ENCODE measurements around the gene HTRA3.

The HTRA3 gene

DNA sequence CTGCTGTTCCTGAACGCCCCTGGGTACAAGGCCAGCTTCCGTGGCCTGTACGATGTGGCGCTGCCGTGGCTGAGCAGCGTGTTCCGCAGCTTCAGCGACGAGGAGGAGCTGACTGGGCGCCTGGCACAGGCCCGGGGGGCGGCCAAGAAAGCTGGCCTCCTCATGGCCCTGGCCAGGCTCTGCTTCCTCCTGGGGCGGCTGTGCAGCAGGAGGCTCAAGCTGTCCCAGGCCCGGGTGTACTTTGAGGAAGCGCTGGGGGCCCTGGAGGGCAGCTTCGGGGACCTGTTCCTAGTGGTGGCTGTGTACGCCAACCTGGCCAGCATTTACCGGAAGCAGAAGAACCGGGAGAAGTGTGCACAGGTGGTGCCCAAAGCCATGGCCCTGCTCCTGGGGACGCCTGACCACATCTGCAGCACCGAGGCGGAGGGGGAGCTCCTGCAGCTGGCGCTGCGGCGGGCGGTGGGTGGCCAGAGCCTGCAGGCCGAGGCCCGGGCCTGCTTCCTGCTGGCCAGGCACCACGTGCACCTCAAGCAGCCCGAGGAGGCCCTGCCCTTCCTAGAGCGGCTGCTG is 42.3 kb upstream of the HTRA3 start:
- Histone ChIP-seq H3K9ac (ENCODE audit: low read depth in 1 of 2, low read length in 2 of 2) (no peak overlapping the region), H3K36me3 (ENCODE audit: control insufficient read depth in 2 of 2, insufficient read depth in 2 of 2, low read length in 2 of 2) (peaks cover 11 to 12% of the 10 kb centered on the region in 2 donors), H3K9me3 (ENCODE audit: control insufficient read depth in 2 of 2, low read length in 2 of 2) (no peaks in the 10 kb centered on the region), H3K4me3 (ENCODE audit: low read length in 2 of 2) (no peak overlapping the region), H3K27me3 (ENCODE audit: control insufficient read depth in 2 of 2, insufficient read depth in 2 of 2, low read length in 2 of 2) (no peaks in the 10 kb centered on the region), H3K4me1 (ENCODE audit: control insufficient read depth in 2 of 2, insufficient read depth in 2 of 2, low read length in 2 of 2) (peaks cover 8 to 10% of the 10 kb centered on the region in 2 donors), H3K27ac (ENCODE audit: low read depth in 2 of 2, low read length in 2 of 2) (no peak overlapping the region)

DNA sequence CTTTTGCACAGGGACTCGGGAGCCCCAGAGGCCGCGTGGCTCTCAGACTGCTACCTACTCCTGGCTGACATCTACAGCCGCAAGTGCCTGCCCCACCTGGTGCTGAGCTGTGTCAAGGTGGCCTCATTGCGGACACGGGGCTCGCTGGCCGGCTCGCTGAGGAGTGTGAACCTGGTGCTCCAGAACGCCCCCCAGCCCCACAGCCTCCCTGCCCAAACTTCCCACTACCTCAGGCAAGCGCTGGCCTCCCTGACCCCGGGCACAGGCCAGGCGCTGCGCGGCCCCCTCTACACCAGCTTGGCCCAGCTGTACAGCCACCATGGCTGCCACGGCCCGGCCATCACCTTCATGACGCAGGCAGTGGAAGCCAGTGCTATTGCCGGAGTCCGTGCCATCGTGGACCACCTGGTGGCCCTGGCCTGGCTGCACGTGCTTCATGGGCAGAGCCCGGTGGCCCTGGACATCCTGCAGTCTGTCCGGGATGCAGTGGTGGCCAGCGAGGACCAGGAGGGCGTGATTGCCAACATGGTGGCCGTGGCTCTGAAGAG is 41.7 kb upstream of the HTRA3 start:
- Histone ChIP-seq H3K4me3 (ENCODE audit: low read length in 2 of 2) (no peak overlapping the region), H3K27me3 (ENCODE audit: control insufficient read depth in 2 of 2, insufficient read depth in 2 of 2, low read length in 2 of 2) (no peaks in the 10 kb centered on the region), H3K36me3 (ENCODE audit: control insufficient read depth in 2 of 2, insufficient read depth in 2 of 2, low read length in 2 of 2) (peaks cover 11 to 15% of the 10 kb centered on the region in 2 donors), H3K27ac (ENCODE audit: low read depth in 2 of 2, low read length in 2 of 2) (peak overlapping the region in 1 of 2 donors; percentile 32), H3K9ac (ENCODE audit: low read depth in 1 of 2, low read length in 2 of 2) (no peak overlapping the region), H3K9me3 (ENCODE audit: control insufficient read depth in 2 of 2, low read length in 2 of 2) (no peaks in the 10 kb centered on the region), H3K4me1 (ENCODE audit: control insufficient read depth in 2 of 2, insufficient read depth in 2 of 2, low read length in 2 of 2) (peaks cover 8 to 10% of the 10 kb centered on the region in 2 donors)

DNA sequence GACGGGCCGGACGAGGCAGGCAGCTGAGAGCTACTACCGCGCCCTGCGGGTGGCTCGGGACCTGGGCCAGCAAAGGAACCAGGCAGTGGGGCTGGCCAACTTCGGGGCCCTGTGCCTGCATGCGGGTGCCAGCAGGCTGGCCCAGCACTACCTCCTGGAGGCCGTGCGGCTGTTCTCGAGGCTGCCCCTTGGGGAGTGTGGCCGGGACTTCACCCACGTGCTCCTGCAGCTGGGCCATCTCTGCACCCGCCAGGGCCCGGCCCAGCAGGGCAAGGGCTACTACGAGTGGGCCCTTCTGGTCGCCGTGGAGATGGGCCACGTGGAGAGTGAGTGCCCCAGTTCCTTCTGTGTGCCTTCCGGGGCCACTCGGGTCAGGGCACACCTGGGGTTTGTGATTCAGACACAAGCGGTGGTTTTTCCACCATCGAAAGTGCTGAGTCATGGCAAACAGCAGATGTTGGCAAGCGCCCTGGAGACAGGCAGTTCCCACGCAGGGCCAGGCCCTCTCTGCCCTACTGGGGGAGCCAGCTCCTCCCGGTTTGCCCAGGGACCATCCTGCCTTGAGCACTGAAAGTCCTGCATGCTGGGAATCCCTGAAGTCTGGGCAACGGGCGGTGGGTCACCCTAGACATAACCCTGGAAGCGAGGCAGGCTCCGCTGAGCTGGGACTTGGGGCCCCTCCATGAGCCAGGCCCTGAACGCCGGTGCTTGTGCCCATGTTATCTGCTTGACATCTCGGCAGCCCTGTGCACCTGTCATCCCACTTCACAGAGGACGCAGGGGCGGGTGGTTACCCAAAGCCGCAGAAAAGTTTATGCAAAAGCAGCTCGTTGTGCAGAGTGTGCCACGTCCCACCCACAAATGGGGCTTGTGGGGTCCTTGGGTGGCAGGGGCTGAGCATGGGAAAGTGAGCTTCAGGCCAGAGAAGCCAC is 41.0 kb upstream of the HTRA3 start:
- peaks cover 16 to 17% of the 10 kb centered on the region in 2 donors for H3K36me3 ChIP-seq (ENCODE audit: control insufficient read depth in 2 of 2, insufficient read depth in 2 of 2, low read length in 2 of 2)
- H3K4me3 ChIP-seq (ENCODE audit: low read length in 2 of 2): no peak overlapping the region
- no peaks in the 10 kb centered on the region for H3K9me3 ChIP-seq (ENCODE audit: control insufficient read depth in 2 of 2, low read length in 2 of 2)
- peaks cover 8 to 10% of the 10 kb centered on the region in 2 donors for H3K4me1 ChIP-seq (ENCODE audit: control insufficient read depth in 2 of 2, insufficient read depth in 2 of 2, low read length in 2 of 2)
- no peaks in the 10 kb centered on the region for H3K27me3 ChIP-seq (ENCODE audit: control insufficient read depth in 2 of 2, insufficient read depth in 2 of 2, low read length in 2 of 2)
- H3K9ac ChIP-seq (ENCODE audit: low read depth in 1 of 2, low read length in 2 of 2): no peak overlapping the region
- peak overlapping the region in 1 of 2 donors; percentile 32 for H3K27ac ChIP-seq (ENCODE audit: low read depth in 2 of 2, low read length in 2 of 2)

DNA sequence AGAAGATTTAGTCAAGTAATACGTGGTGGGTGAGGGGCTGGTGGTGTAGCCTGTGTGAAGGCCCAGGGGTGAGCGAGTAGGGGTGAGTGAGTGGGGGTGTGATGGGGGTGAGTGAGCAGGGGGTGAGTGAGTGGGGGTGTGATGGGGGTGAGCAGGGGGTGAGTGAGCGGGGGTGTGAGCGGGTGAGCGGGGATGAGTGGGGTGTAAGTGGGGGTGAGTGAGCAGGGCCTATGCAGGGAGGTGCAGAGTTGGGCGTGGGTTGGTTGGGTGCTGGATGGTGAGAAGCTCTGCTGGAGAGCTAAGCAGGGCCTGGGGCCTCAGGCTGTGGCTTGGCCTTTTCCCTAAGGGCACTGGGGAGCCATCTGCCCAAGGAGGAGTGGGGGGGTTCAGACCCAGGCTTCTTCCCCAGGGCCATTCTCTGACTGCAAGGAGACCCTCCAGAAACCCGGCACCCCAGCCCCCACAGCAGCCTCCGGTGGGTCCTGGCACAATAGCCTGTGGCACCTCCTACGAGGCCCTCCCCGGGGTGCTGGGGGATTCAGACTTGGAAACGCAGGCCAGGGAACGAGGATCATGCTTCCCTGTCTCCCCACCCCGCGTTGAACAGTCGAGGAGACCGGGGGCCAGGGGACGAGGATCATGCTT is 40.1 kb upstream of the HTRA3 start:
- Histone ChIP-seq H3K9ac (ENCODE audit: low read depth in 1 of 2, low read length in 2 of 2) (no peak overlapping the region), H3K4me1 (ENCODE audit: control insufficient read depth in 2 of 2, insufficient read depth in 2 of 2, low read length in 2 of 2) (peaks cover 8 to 10% of the 10 kb centered on the region in 2 donors), H3K27me3 (ENCODE audit: control insufficient read depth in 2 of 2, insufficient read depth in 2 of 2, low read length in 2 of 2) (no peaks in the 10 kb centered on the region), H3K4me3 (ENCODE audit: low read length in 2 of 2) (no peak overlapping the region), H3K27ac (ENCODE audit: low read depth in 2 of 2, low read length in 2 of 2) (peak overlapping the region in 1 of 2 donors; percentile 32), H3K36me3 (ENCODE audit: control insufficient read depth in 2 of 2, insufficient read depth in 2 of 2, low read length in 2 of 2) (peaks cover 18 to 22% of the 10 kb centered on the region in 2 donors), H3K9me3 (ENCODE audit: control insufficient read depth in 2 of 2, low read length in 2 of 2) (no peaks in the 10 kb centered on the region)

DNA sequence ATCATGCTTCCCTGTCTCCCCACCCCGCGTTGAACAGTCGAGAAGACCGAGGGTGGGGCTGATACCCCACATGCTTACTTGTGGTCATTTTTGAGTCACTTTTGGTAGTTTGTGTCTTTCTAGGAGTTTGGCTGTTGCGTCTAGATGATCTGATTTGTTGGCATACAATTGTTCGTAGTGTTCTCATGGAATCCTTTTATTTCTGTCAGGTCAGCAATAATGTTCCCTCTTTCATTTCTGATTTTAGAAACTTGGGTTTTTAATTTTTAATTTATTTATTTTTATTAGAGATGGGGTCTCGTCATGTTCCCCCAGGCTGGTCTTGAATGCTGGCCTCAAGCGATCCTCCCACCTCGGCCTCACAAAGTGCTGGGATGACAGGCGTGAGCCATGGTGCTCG is 39.5 kb upstream of the HTRA3 start:
- H3K27ac ChIP-seq (ENCODE audit: low read depth in 2 of 2, low read length in 2 of 2): no peak overlapping the region
- H3K4me3 ChIP-seq (ENCODE audit: low read length in 2 of 2): no peak overlapping the region
- H3K27me3 ChIP-seq (ENCODE audit: control insufficient read depth in 2 of 2, insufficient read depth in 2 of 2, low read length in 2 of 2): no peaks in the 10 kb centered on the region
- no peak overlapping the region for H3K9ac ChIP-seq (ENCODE audit: low read depth in 1 of 2, low read length in 2 of 2)
- H3K36me3 ChIP-seq (ENCODE audit: control insufficient read depth in 2 of 2, insufficient read depth in 2 of 2, low read length in 2 of 2): peaks cover 18 to 23% of the 10 kb centered on the region in 2 donors
- no peaks in the 10 kb centered on the region for H3K9me3 ChIP-seq (ENCODE audit: control insufficient read depth in 2 of 2, low read length in 2 of 2)
- H3K4me1 ChIP-seq (ENCODE audit: control insufficient read depth in 2 of 2, insufficient read depth in 2 of 2, low read length in 2 of 2): peaks cover 8 to 10% of the 10 kb centered on the region in 2 donors

DNA sequence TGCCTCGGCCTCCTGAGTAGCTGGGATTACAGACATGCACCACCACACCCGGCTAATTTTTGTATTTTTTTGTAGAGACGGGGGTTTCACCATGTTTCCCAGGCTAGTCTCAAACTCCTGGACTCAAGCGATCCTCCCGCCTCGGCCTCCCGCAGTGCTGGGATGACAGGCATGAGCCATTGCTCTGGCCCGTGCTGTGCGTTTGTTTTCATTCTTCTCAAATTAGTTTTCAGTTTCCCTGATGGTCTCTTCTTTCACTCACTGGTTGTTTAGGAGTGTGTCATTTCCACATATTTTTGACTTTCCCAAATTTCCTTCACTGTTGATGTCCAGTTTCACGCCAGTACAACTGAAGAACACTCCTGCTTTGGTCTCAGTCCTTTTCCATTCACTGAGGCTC is 38.7 kb upstream of the HTRA3 start:
- Histone ChIP-seq H3K9me3 (ENCODE audit: control insufficient read depth in 2 of 2, low read length in 2 of 2) (no peaks in the 10 kb centered on the region), H3K4me1 (ENCODE audit: control insufficient read depth in 2 of 2, insufficient read depth in 2 of 2, low read length in 2 of 2) (peaks cover 8 to 10% of the 10 kb centered on the region in 2 donors), H3K27me3 (ENCODE audit: control insufficient read depth in 2 of 2, insufficient read depth in 2 of 2, low read length in 2 of 2) (no peaks in the 10 kb centered on the region), H3K4me3 (ENCODE audit: low read length in 2 of 2) (no peak overlapping the region), H3K36me3 (ENCODE audit: control insufficient read depth in 2 of 2, insufficient read depth in 2 of 2, low read length in 2 of 2) (peaks cover 20 to 23% of the 10 kb centered on the region in 2 donors), H3K9ac (ENCODE audit: low read depth in 1 of 2, low read length in 2 of 2) (no peak overlapping the region), H3K27ac (ENCODE audit: low read depth in 2 of 2, low read length in 2 of 2) (no peak overlapping the region)

DNA sequence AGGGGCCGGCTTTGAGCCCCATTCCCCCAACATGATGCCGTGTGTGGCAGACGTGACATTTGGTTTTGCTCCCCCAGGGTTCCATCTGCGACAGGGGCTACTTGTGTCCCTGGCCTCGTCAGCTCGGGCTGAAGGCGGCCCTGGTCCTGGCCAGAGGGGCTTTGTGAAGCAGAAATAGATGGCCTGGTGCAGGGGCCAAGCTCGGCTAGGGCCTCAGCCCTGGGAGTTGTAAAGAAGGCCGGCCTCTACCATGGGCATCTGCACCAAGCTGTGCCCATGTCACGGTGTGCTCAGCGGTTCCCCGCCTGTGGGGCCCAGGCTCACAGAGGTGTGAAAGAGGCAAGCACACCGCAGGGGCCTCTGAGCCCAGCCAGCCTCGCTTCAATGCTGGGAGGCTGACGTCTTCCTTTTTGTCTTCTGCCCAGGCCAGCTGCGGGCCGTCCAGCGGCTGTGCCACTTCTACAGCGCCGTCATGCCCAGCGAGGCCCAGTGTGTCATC is 38.0 kb upstream of the HTRA3 start:
- Histone ChIP-seq H3K4me1 (ENCODE audit: control insufficient read depth in 2 of 2, insufficient read depth in 2 of 2, low read length in 2 of 2) (peaks cover 8 to 10% of the 10 kb centered on the region in 2 donors), H3K9ac (ENCODE audit: low read depth in 1 of 2, low read length in 2 of 2) (no peak overlapping the region), H3K4me3 (ENCODE audit: low read length in 2 of 2) (no peak overlapping the region), H3K36me3 (ENCODE audit: control insufficient read depth in 2 of 2, insufficient read depth in 2 of 2, low read length in 2 of 2) (peaks cover 20 to 23% of the 10 kb centered on the region in 2 donors), H3K27ac (ENCODE audit: low read depth in 2 of 2, low read length in 2 of 2) (no peak overlapping the region), H3K27me3 (ENCODE audit: control insufficient read depth in 2 of 2, insufficient read depth in 2 of 2, low read length in 2 of 2) (no peaks in the 10 kb centered on the region), H3K9me3 (ENCODE audit: control insufficient read depth in 2 of 2, low read length in 2 of 2) (no peaks in the 10 kb centered on the region)

DNA sequence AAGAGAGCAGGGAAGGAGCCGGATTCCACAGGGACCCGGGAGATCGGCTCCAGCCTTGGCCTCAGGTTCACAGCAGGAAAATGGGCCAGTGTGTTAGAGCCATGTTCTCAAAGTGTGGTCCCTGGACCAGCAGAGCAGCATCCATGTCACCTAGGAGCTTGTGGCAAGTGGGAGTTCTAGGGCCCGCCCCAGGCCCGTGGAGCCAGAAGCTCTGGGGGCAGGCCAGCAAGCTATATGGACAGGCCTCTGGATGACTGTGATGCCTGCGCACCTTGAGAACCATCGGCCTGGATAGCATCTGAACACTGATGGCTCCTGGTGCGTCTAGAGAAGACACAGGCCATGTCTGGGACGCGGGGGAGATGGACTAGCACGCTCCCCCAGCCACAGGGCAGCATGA is 36.8 kb upstream of the HTRA3 start:
- peaks cover 8 to 10% of the 10 kb centered on the region in 2 donors for H3K4me1 ChIP-seq (ENCODE audit: control insufficient read depth in 2 of 2, insufficient read depth in 2 of 2, low read length in 2 of 2)

DNA sequence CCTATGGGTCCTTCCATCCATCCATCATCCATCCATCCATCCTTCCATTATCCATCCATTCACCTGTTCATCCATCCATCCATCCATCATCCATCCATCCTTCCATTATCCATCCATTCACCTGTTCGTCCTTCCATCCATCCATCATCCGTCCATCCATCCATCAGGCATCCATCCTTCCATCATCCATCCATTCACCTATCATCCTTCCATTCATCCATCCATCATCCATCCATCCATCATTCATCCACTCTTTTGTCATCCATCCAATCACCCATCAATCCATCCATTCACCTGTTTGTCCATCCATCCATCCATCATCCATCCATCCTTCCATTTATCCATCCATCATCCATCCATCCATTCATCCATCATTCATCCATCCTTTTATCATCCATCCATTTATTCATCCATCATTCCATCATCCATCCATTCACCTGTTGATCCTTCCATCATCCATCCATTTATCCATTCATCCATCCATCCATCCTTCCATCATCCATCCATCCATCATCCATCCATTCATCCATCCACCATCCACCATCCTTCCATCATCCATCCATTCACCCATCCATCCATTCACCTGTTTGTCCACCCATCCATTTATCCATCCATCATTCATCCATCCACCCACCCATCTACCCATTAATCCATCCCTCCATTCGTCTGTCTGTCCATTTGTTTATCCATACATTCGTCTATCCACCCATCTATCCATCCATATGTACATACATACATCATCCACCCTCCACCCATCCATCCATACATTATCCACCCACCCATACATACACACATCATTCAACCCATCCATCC is 35.7 kb upstream of the HTRA3 start:
- Histone ChIP-seq H3K9ac (ENCODE audit: low read depth in 1 of 2, low read length in 2 of 2) (no peak overlapping the region), H3K36me3 (ENCODE audit: control insufficient read depth in 2 of 2, insufficient read depth in 2 of 2, low read length in 2 of 2) (peaks cover 23% of the 10 kb centered on the region in 2 donors), H3K27ac (ENCODE audit: low read depth in 2 of 2, low read length in 2 of 2) (no peak overlapping the region), H3K9me3 (ENCODE audit: control insufficient read depth in 2 of 2, low read length in 2 of 2) (no peaks in the 10 kb centered on the region), H3K4me1 (ENCODE audit: control insufficient read depth in 2 of 2, insufficient read depth in 2 of 2, low read length in 2 of 2) (peaks cover 0 to 3% of the 10 kb centered on the region in 2 donors), H3K27me3 (ENCODE audit: control insufficient read depth in 2 of 2, insufficient read depth in 2 of 2, low read length in 2 of 2) (no peaks in the 10 kb centered on the region), H3K4me3 (ENCODE audit: low read length in 2 of 2) (no peak overlapping the region)

More for the DNA sequence above, 36.8 kb upstream of the HTRA3 start:
- Histone ChIP-seq H3K36me3 (ENCODE audit: control insufficient read depth in 2 of 2, insufficient read depth in 2 of 2, low read length in 2 of 2) (peaks cover 22 to 23% of the 10 kb centered on the region in 2 donors), H3K4me3 (ENCODE audit: low read length in 2 of 2) (no peak overlapping the region), H3K27me3 (ENCODE audit: control insufficient read depth in 2 of 2, insufficient read depth in 2 of 2, low read length in 2 of 2) (no peaks in the 10 kb centered on the region), H3K9me3 (ENCODE audit: control insufficient read depth in 2 of 2, low read length in 2 of 2) (no peaks in the 10 kb centered on the region), H3K27ac (ENCODE audit: low read depth in 2 of 2, low read length in 2 of 2) (no peak overlapping the region), H3K9ac (ENCODE audit: low read depth in 1 of 2, low read length in 2 of 2) (no peak overlapping the region)

All from mucosa of rectum (tissue), 2 donors.